ENCODE measurements around the gene RNU1-3. TPM values are rescaled to one million over a fixed set of nuclear protein-coding genes. Genes with fewer than 3 reads are reported as not detected.
"Not testable (repeated sequence)": the region's sequence is repeated elsewhere in the genome, so short reads cannot be mapped to it uniquely, and the experiment has no call there.

RNU1-3 gene
- total RNA-seq, 1 experiment from 2014 or later = 1,290 TPM

- BruUV-seq (replicated peaks) = no TSS peak
- in situ Hi-C loops (cut with HindIII; ENCODE audit: low pct_unique_long_range_greater_than_20kb, low sequenced_read_pairs) = no loop called here
- Histone ChIP-seq H3K27me3 (ENCODE audit: control insufficient read depth, insufficient read depth, low read length) (no peaks in the 10 kb centered on the region), H3K36me3 (ENCODE audit: control insufficient read depth, insufficient read depth, low read length) (peaks cover 4% of the 10 kb centered on the region; the same call in 1 of the 2 replicates), H3K4me3 (ENCODE audit: low read depth in 2 of 2, low read length in 2 of 2) (no peak overlapping the region), H3K27ac (ENCODE audit: low read length) (no peak overlapping the region), H3K4me1 (ENCODE audit: control insufficient read depth, insufficient read depth, low read length) (no peaks in the 10 kb centered on the region), H3K9me3 (ENCODE audit: control insufficient read depth, insufficient read depth, low read depth, low read length) (no peaks in the 10 kb centered on the region)
- no peak for TF ChIP-seq TCF7L2 (IDR thresholded peaks at IDR 0.05; ENCODE audit: low read depth, low read length)
- no peak for TF ChIP-seq SIN3A (IDR thresholded peaks at IDR 0.05; ENCODE audit: borderline replicate concordance, insufficient read depth, low read depth, low read length)
- TF ChIP-seq, protein P1, sequence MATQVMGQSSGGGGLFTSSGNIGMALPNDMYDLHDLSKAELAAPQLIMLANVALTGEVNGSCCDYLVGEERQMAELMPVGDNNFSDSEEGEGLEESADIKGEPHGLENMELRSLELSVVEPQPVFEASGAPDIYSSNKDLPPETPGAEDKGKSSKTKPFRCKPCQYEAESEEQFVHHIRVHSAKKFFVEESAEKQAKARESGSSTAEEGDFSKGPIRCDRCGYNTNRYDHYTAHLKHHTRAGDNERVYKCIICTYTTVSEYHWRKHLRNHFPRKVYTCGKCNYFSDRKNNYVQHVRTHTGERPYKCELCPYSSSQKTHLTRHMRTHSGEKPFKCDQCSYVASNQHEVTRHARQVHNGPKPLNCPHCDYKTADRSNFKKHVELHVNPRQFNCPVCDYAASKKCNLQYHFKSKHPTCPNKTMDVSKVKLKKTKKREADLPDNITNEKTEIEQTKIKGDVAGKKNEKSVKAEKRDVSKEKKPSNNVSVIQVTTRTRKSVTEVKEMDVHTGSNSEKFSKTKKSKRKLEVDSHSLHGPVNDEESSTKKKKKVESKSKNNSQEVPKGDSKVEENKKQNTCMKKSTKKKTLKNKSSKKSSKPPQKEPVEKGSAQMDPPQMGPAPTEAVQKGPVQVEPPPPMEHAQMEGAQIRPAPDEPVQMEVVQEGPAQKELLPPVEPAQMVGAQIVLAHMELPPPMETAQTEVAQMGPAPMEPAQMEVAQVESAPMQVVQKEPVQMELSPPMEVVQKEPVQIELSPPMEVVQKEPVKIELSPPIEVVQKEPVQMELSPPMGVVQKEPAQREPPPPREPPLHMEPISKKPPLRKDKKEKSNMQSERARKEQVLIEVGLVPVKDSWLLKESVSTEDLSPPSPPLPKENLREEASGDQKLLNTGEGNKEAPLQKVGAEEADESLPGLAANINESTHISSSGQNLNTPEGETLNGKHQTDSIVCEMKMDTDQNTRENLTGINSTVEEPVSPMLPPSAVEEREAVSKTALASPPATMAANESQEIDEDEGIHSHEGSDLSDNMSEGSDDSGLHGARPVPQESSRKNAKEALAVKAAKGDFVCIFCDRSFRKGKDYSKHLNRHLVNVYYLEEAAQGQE (IDR thresholded peaks at IDR 0.05; ENCODE audit: insufficient read depth in 1 of 2, low read depth in 2 of 2, low read length in 1 of 2) = no peak
- no peak for TF ChIP-seq CTCF (IDR thresholded peaks at IDR 0.05)
- TF ChIP-seq POLR2AphosphoS5 (IDR thresholded peaks at IDR 0.05; ENCODE audit: low read depth, low read length) = no peak
- DNase-seq (ENCODE audit: low read depth, low spot score) = no peak
- ATAC-seq = no peak
- CTCF ChIA-PET = interaction anchor here (0.6 kb wide), 1 partner anchor 329 kb away, joined by 3 read pairs; no protein-coding TSS in a partner anchor
- intact Hi-C loops (cut with micrococcal nuclease; ENCODE audit: unreplicated experiment) = no loop called here
- POLR2A ChIA-PET = no interaction called here
These were observed 36.0 kb downstream of the RNU1-3 start for GRCh38 chr1:16630661-16631247.

DNA sequence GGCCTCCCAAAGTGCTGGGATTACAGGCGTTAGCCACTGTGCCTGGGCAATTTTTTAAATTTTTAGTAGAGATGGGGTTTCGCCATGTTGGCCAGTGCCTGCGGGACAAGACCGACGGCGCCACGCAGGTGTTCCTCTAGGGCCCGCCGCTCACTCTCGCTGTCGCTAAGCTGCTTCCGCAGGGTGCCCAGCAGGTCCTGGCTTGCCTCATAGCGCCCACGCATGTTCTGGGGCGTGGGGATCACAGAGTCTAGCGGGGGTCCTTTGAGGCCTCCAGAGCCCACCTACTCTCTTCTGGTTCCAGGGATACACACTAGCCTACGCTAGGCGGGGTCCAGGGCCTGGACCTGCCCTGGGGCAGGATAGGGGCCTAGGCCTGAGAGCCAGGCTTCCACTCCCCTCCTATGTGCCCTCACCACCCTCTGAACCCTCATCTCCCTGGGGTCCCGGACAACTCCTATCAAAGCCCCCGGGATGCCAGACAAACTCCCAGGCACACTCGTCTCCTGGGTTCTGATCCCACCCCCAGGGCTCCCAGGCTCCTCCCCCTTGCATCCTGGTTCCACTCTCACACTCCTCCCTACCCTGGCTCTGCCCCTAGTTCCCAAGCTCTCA lies 36.7 kb downstream of the RNU1-3 start:
- H3K27me3 ChIP-seq (ENCODE audit: control insufficient read depth, insufficient read depth, low read length); H3K27ac ChIP-seq (ENCODE audit: low read length); DNase-seq (ENCODE audit: low read depth, low spot score); H3K36me3 ChIP-seq (ENCODE audit: control insufficient read depth, insufficient read depth, low read length); H3K9me3 ChIP-seq (ENCODE audit: control insufficient read depth, insufficient read depth, low read depth, low read length); POLR2A ChIA-PET; intact Hi-C loops (cut with micrococcal nuclease; ENCODE audit: unreplicated experiment); CTCF ChIA-PET; in situ Hi-C loops (cut with HindIII; ENCODE audit: low pct_unique_long_range_greater_than_20kb, low sequenced_read_pairs); H3K4me1 ChIP-seq (ENCODE audit: control insufficient read depth, insufficient read depth, low read length); H3K4me3 ChIP-seq (ENCODE audit: low read depth in 2 of 2, low read length in 2 of 2): not testable (repeated sequence)
- TSS peak; percentile 41 for BruUV-seq (replicated peaks)
- ATAC-seq = peak; percentile 31; the same call in 1 of the 2 replicates
